IMR-90 (cell line): Measurements from ENCODE around the gene CLCNKA. TPM values are rescaled to one million over a fixed set of nuclear protein-coding genes. Genes with fewer than 3 reads are reported as not detected.

Source experiments
- ATAC-seq: fragments of 200-7000 bp; cut with Tn5 transposase; 2 replicates; pipeline ENCODE4 v1.9.1; 2020; ENCODE audit warnings: low read depth, mild to moderate bottlenecking, moderate library complexity
- BruUV-seq: library from RNA; stranded (reverse); fragments of 400-500 nt; replicated peaks from 2 replicates; lab custom pipeline; 2021; lab: Mats Ljungman, UMichigan
- CTCF ChIA-PET: fragments of 300-600 bp; formaldehyde crosslinking; extraction: SDS; loops from one replicate; lab custom pipeline; 2021; ENCODE audit warnings: antibody characterized with exemption; lab: Yijun Ruan, JAX
- POLR2A ChIA-PET: fragments of 300-600 bp; sonication (Branson Sonifier 250); formaldehyde crosslinking; loops from one replicate; lab custom pipeline; 2022; ENCODE audit warnings: antibody characterized with exemption; ENCODE audit not compliant: unreplicated experiment; lab: Charles Lee
- DNase-seq: peaks from one replicate; pipeline ENCODE4 v3.0.0; 2013
- H2AFZ ChIP-seq: replicated peaks from 2 replicates; pipeline ENCODE3; 2013; ENCODE audit warnings: low read length, mild to moderate bottlenecking; ENCODE audit not compliant: poor library complexity
- H2AK5ac ChIP-seq: 2 replicates; pipeline ENCODE4 v1.6.1; 2013; ENCODE audit warnings: low read depth, low read length, inconsistent platforms
- H2AK9ac ChIP-seq: replicated peaks from 2 replicates; pipeline ENCODE3; 2013; ENCODE audit warnings: mild to moderate bottlenecking, low read depth, low read length, moderate library complexity; ENCODE audit not compliant: poor library complexity
- H2BK120ac ChIP-seq: 2 replicates; pipeline ENCODE4 v1.6.1; 2013; ENCODE audit warnings: low read depth, low read length, inconsistent platforms
- H2BK15ac ChIP-seq: 3 replicates; pipeline ENCODE4 v1.6.1; 2013; ENCODE audit warnings: low read depth, low read length, inconsistent platforms
- H2BK20ac ChIP-seq: 2 replicates; pipeline ENCODE4 v1.6.1; 2013; ENCODE audit warnings: low read depth, mild to moderate bottlenecking, inconsistent platforms, low read length, moderate library complexity
- H2BK5ac ChIP-seq: 2 replicates; pipeline ENCODE4 v1.6.1; 2013; ENCODE audit warnings: mild to moderate bottlenecking, low read depth, low read length, inconsistent platforms; ENCODE audit not compliant: poor library complexity, severe bottlenecking
- H3K14ac ChIP-seq: replicated peaks from 2 replicates; pipeline ENCODE4 v1.6.1; 2013; ENCODE audit warnings: low read depth, low read length, inconsistent platforms
- H3K18ac ChIP-seq: 2 replicates; pipeline ENCODE4 v1.6.1; 2013; ENCODE audit warnings: low read depth, low read length, control low read depth
- H3K23ac ChIP-seq: 2 replicates; pipeline ENCODE4 v1.6.1; 2013; ENCODE audit warnings: low read depth, low read length, inconsistent platforms
- H3K27ac ChIP-seq: 2 replicates; pipeline ENCODE4 v1.5.1; 2013; ENCODE audit warnings: mild to moderate bottlenecking, control low read depth, low read length; ENCODE audit not compliant: insufficient read depth
- H3K27me3 ChIP-seq: 2 replicates; pipeline ENCODE4 v1.6.1; 2013; ENCODE audit warnings: low read length; ENCODE audit not compliant: control insufficient read depth, insufficient read depth
- H3K36me3 ChIP-seq: 2 replicates; pipeline ENCODE4 v1.6.1; 2013; ENCODE audit warnings: low read length, mixed read lengths; ENCODE audit not compliant: control insufficient read depth, insufficient read depth
- H3K4ac ChIP-seq: 2 replicates; pipeline ENCODE4 v1.6.1; 2013; ENCODE audit warnings: low read depth, low read length, inconsistent platforms
- H3K4me1 ChIP-seq: 2 replicates; pipeline ENCODE4 v1.6.1; 2013; ENCODE audit warnings: low read length, mixed read lengths; ENCODE audit not compliant: control insufficient read depth, insufficient read depth
- H3K4me2 ChIP-seq: 2 replicates; pipeline ENCODE4 v1.6.1; 2013; ENCODE audit warnings: low read depth, mild to moderate bottlenecking, control low read depth, low read length, moderate library complexity
- H3K4me3 ChIP-seq: 2 replicates; pipeline ENCODE4 v1.5.1; 2013; ENCODE audit warnings: low read depth, mild to moderate bottlenecking, control low read depth, low read length, moderate library complexity; ENCODE audit not compliant: insufficient read depth
- H3K56ac ChIP-seq: 2 replicates; pipeline ENCODE4 v1.6.1; 2013; ENCODE audit warnings: low read length, inconsistent platforms; ENCODE audit not compliant: insufficient read depth; ENCODE audit errors: extremely low read depth
- H3K79me1 ChIP-seq, 2 experiments: 2 replicates each; pipeline ENCODE4 v1.6.1; 2013; ENCODE audit warnings: low read length in 2 of 2, inconsistent platforms in 1 of 2, low read depth in 1 of 2
- H3K9ac ChIP-seq: 2 replicates; pipeline ENCODE4 v1.6.1; 2013; ENCODE audit warnings: low read depth, low read length, control low read depth
- H3K9me1 ChIP-seq: 2 replicates; pipeline ENCODE4 v1.6.1; 2013; ENCODE audit warnings: low read length, inconsistent platforms; ENCODE audit not compliant: insufficient read depth
- H3K9me3 ChIP-seq: 2 replicates; pipeline ENCODE4 v1.6.1; 2013; ENCODE audit warnings: low read length; ENCODE audit not compliant: control insufficient read depth, insufficient read depth
- H4K20me1 ChIP-seq: 2 replicates; pipeline ENCODE4 v1.6.1; 2013; ENCODE audit warnings: low read length, inconsistent platforms; ENCODE audit not compliant: insufficient read depth
- H4K5ac ChIP-seq: 2 replicates; pipeline ENCODE4 v1.6.1; 2013; ENCODE audit warnings: mild to moderate bottlenecking, low read depth, low read length, control low read depth
- H4K8ac ChIP-seq, 2 experiments: 2 replicates each; pipeline ENCODE4 v1.6.1; 2013; ENCODE audit warnings: low read depth in 2 of 2, low read length in 2 of 2, control low read depth in 1 of 2, inconsistent platforms in 1 of 2
- H4K91ac ChIP-seq: 2 replicates; pipeline ENCODE4 v1.6.1; 2013; ENCODE audit warnings: low read depth, low read length, inconsistent platforms; ENCODE audit not compliant: insufficient read depth
- MAFK ChIP-seq: IDR thresholded peaks from 2 replicates; pipeline ENCODE4 v1.6.1; 2012; ENCODE audit warnings: low read depth, low read length, improper control_type of control experiment
- NFE2L2 ChIP-seq: fragments of 150-350 bp; IDR thresholded peaks from 2 replicates; pipeline ENCODE4 v1.6.1; 2016; ENCODE audit warnings: low read depth, mild to moderate bottlenecking, low read length
- WGBS, 2 experiments: methylation state at CpG; one replicate each; pipeline versions ENCODE4 v1.1.5 to v1.1.7; 2013; ENCODE audit warnings: missing lambda C conversion rate in 2 of 2; ENCODE audit not compliant: insufficient read length in 1 of 2; ENCODE audit errors: extremely low coverage in 2 of 2; 5-methylcytosine and 5-hydroxymethylcytosine counted together
- dilution Hi-C: fragments of 300-500 bp; cut with HindIII; formaldehyde crosslinking; loops from one replicate; pipeline ENCODE4 v1.14.3; 2018; ENCODE audit warnings: low sequenced_read_pairs; ENCODE audit not compliant: unreplicated experiment
- in situ Hi-C: fragments of 300-500 bp; cut with MboI; formaldehyde crosslinking; loops from 3 replicates; pipeline ENCODE4 v1.14.3; 2019; ENCODE audit warnings: low sequenced_read_pairs, inconsistent platforms, mixed read lengths
- intact Hi-C: fragments of 100-400 bp; cut with micrococcal nuclease; formaldehyde crosslinking; loops from 2 replicates; pipeline ENCODE4 v1.10.0; 2022
- polyA plus RNA-seq, 3 experiments: library from polyadenylated mRNA; depleted of rRNA; stranded (reverse); fragments of >200 nt; gene quantifications; 2 replicates each; pipeline ENCODE4 v1.2.3, GENCODE V29; 2012; ENCODE audit warnings: low replicate concordance in 1 of 3
- total RNA-seq: library from RNA; depleted of rRNA; stranded (reverse); fragments of >200 nt; gene quantifications from 2 replicates; pipeline ENCODE4 v1.2.3, GENCODE V29; 2012
- TF ChIP-seq, protein P1 (sequence below): conservative IDR thresholded peaks from 2 replicates; pipeline ENCODE4 v1.5.1; 2012; ENCODE audit warnings: mild to moderate bottlenecking, low read depth, low read length, improper control_type of control experiment

Gene CLCNKA
- total and polyA plus RNA-seq, 2 of the 4 experiments (the other 2 are of a cell fraction) = 0.05 TPM; not detected in 1

DNA sequence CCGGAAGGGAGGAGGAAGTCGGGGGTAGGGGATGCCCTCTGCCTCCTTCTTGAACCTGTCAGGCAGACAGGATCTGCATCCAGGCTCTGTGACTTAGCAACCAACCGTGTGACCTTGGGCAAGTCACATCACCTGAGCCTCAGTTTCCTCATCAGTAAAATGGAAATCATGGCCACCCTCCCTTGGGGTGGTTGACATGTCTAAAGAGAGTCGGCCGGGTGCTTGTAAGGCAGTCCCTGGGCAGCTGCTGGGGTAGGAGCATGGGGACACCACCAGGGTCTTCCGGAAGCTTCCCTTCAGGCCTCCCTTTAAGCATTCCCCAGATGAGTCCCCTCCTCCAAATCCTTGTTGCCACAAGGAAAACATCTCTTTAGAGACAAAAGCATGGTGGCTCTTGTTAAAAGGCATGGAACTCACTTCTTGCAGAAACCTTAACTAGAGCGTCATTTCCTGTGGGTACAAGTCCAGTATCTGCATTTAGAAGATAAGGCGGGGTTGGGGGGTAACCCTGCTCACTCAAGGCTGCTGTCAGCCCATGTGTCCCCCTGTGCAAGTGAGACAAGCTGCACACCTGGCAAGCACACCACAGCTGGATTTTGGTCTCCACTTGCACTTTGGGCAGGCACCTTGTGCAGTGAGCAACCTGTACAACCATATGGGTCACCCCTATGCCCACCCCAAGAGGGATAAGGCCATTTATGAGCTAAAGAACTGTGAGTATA lies 32.1 kb downstream of the CLCNKA start:
- Histone ChIP-seq H2AFZ (no peak overlapping the region), H4K91ac (no peak overlapping the region), H2AK9ac (no peak overlapping the region), H2BK5ac (no peak overlapping the region), H3K27ac (no peak overlapping the region), H3K4me2 (no peak overlapping the region), H2BK120ac (no peak overlapping the region), H2AK5ac (no peak overlapping the region), H3K9me1 (no peaks in the 10 kb centered on the region), H3K79me1 (no peaks in the 10 kb centered on the region), H3K9me3 (no peaks in the 10 kb centered on the region), H3K27me3 (peaks cover 22% of the 10 kb centered on the region), H3K9ac (no peak overlapping the region), H2BK20ac (no peak overlapping the region), H2BK15ac (no peak overlapping the region), H3K18ac (no peak overlapping the region), H4K5ac (no peak overlapping the region), H3K4me3 (no peak overlapping the region), H4K20me1 (no peaks in the 10 kb centered on the region), H3K14ac (no peak overlapping the region), H3K36me3 (no peaks in the 10 kb centered on the region), H3K4ac (no peak overlapping the region), H3K4me1 (no peaks in the 10 kb centered on the region), H4K8ac (no peak overlapping the region), H3K56ac (no peak overlapping the region), H3K23ac (no peak overlapping the region)
- in situ Hi-C loops = no loop called here
- dilution Hi-C loops = no loop called here
- no CpG with 5 or more reads among the region's 8 CpGs for WGBS, 2 experiments
- no TSS peak for BruUV-seq
- intact Hi-C loops = no loop called here
- DNase-seq = no peak
- no peak for ATAC-seq
- TF ChIP-seq, protein P1, sequence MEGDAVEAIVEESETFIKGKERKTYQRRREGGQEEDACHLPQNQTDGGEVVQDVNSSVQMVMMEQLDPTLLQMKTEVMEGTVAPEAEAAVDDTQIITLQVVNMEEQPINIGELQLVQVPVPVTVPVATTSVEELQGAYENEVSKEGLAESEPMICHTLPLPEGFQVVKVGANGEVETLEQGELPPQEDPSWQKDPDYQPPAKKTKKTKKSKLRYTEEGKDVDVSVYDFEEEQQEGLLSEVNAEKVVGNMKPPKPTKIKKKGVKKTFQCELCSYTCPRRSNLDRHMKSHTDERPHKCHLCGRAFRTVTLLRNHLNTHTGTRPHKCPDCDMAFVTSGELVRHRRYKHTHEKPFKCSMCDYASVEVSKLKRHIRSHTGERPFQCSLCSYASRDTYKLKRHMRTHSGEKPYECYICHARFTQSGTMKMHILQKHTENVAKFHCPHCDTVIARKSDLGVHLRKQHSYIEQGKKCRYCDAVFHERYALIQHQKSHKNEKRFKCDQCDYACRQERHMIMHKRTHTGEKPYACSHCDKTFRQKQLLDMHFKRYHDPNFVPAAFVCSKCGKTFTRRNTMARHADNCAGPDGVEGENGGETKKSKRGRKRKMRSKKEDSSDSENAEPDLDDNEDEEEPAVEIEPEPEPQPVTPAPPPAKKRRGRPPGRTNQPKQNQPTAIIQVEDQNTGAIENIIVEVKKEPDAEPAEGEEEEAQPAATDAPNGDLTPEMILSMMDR = no peak
- TF ChIP-seq MAFK (no peak), NFE2L2 (no peak)
- ChIA-PET POLR2A (no interaction called here), CTCF (no interaction called here)
